Esophagus squamous epithelium (tissue), 4 donors: ENCODE results near the gene RSAD2.

Source experiments
- CTCF ChIP-seq, 6 experiments: fragments of 450-650 bp in 4 of 6; fragments of 200-600 bp in 2 of 6; sonication (generic) in 2 of 6; IDR thresholded peaks; one replicate each; pipeline ENCODE4 v1.5.1; 2016 to 2019; ENCODE audit warnings: antibody characterized with exemption in 6 of 6, mild to moderate bottlenecking in 4 of 6, moderate library complexity in 4 of 6
- POLR2A ChIP-seq, 4 donors: fragments of 450-650 bp; IDR thresholded peaks; one replicate each; pipeline ENCODE4 v1.6.1; 2017; ENCODE audit warnings: antibody characterized with exemption in 4 of 4, mild to moderate bottlenecking in 4 of 4, moderate library complexity in 3 of 4

- no peak for TF ChIP-seq CTCF (IDR thresholded peaks at IDR 0.05)
- no peak for TF ChIP-seq POLR2A (IDR thresholded peaks at IDR 0.05)
These were observed 35.9 kb upstream of the RSAD2 start for GRCh38 chr2:6841537-6842287.
